Measurements from ENCODE around the gene SLC44A2.

DNA sequence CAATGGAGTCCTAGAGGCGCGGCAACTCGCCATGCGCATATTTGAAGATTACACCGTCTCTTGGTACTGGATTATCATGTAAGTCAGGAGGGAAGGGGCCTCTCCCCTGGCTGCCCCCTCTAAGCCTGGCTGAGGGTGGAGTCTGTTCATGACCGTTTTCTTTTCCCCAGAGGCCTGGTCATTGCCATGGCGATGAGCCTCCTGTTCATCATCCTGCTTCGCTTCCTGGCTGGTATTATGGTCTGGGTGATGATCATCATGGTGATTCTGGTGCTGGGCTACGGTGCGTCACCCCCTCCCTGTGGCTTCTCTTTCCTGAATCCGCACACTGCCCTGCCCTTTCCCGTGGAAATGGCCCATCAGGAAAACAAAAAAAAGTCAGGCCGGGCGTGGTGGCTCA lies 6.5 kb downstream of the SLC44A2 start:
- TF ChIP-seq, protein P1, sequence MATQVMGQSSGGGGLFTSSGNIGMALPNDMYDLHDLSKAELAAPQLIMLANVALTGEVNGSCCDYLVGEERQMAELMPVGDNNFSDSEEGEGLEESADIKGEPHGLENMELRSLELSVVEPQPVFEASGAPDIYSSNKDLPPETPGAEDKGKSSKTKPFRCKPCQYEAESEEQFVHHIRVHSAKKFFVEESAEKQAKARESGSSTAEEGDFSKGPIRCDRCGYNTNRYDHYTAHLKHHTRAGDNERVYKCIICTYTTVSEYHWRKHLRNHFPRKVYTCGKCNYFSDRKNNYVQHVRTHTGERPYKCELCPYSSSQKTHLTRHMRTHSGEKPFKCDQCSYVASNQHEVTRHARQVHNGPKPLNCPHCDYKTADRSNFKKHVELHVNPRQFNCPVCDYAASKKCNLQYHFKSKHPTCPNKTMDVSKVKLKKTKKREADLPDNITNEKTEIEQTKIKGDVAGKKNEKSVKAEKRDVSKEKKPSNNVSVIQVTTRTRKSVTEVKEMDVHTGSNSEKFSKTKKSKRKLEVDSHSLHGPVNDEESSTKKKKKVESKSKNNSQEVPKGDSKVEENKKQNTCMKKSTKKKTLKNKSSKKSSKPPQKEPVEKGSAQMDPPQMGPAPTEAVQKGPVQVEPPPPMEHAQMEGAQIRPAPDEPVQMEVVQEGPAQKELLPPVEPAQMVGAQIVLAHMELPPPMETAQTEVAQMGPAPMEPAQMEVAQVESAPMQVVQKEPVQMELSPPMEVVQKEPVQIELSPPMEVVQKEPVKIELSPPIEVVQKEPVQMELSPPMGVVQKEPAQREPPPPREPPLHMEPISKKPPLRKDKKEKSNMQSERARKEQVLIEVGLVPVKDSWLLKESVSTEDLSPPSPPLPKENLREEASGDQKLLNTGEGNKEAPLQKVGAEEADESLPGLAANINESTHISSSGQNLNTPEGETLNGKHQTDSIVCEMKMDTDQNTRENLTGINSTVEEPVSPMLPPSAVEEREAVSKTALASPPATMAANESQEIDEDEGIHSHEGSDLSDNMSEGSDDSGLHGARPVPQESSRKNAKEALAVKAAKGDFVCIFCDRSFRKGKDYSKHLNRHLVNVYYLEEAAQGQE (IDR thresholded peaks at IDR 0.05; ENCODE audit: insufficient read depth in 1 of 2, low read depth in 2 of 2, low read length in 1 of 2): no peak
- no peak for TF ChIP-seq CTCF (IDR thresholded peaks at IDR 0.05)
- no peak for TF ChIP-seq POLR2AphosphoS5 (IDR thresholded peaks at IDR 0.05; ENCODE audit: low read depth, low read length)
- TF ChIP-seq SIN3A (IDR thresholded peaks at IDR 0.05; ENCODE audit: borderline replicate concordance, insufficient read depth, low read depth, low read length): no peak
- no peak for TF ChIP-seq TCF7L2 (IDR thresholded peaks at IDR 0.05; ENCODE audit: low read depth, low read length)
